HepG2 (cell line): ENCODE measurements around the gene CDHR3. TPM values are rescaled to one million over a fixed set of nuclear protein-coding genes. Genes with fewer than 3 reads are reported as not detected.
A peak's percentile ranks its signal among the peaks of the same experiment; 100 is the strongest.

Source experiments
- ATAC-seq: fragments of 200-7000 bp; cut with Tn5 transposase; 3 replicates; pipeline ENCODE4 v1.9.1; 2020; ENCODE audit warnings: mild to moderate bottlenecking, moderate library complexity
- Bru-seq: library from RNA; stranded (reverse); fragments of 400-500 nt; gene quantifications from one replicate; lab custom pipeline; 2021; lab: Mats Ljungman, UMichigan
- BruChase-seq, 2 experiments: library from RNA; stranded (reverse); fragments of 400-500 nt; gene quantifications; one replicate each; lab custom pipeline; 2021; lab: Mats Ljungman, UMichigan
- BruUV-seq: library from RNA; stranded (reverse); fragments of 400-500 nt; replicated peaks from 2 replicates; lab custom pipeline; 2021; lab: Mats Ljungman, UMichigan
- CTCF ChIA-PET: fragments of 300-600 bp; formaldehyde crosslinking; extraction: SDS; loops from one replicate; lab custom pipeline; 2021; ENCODE audit warnings: low total read pairs, inconsistent platforms, low intra/inter-chr PET ratio; lab: Yijun Ruan, JAX
- POLR2A ChIA-PET: fragments of 350-600 bp; sonication (Branson Sonifier 250); formaldehyde crosslinking; loops from one replicate; lab custom pipeline; 2020; ENCODE audit warnings: antibody characterized with exemption, inconsistent platforms; lab: Yijun Ruan, JAX
- DNase-seq: peaks from one replicate; pipeline ENCODE4 v3.0.0-alpha.2; 2015; ENCODE audit warnings: low spot score
- FAIRE-seq: peaks from 3 replicates; lab custom pipeline; 2011; peaks lifted over from hg19 to GRCh38; lab: Jason Lieb, UNC
- H2AFZ ChIP-seq: one replicate; pipeline ENCODE4 v1.6.1; 2011; ENCODE audit warnings: low read length, inconsistent platforms
- H3K27ac ChIP-seq: fragments of 300-600 bp; 3 replicates; pipeline ENCODE4 v1.8.0; 2011; ENCODE audit warnings: mixed run types, mild to moderate bottlenecking, mixed read lengths, low read length, inconsistent platforms; ENCODE audit not compliant: insufficient read depth; ENCODE audit errors: extremely low read length
- H3K27me3 ChIP-seq, 2 experiments: fragments of 200-600 bp in 1 of 2; 2 replicates in 1 of 2; 3 replicates in 1 of 2; pipeline versions ENCODE4 v1.6.0 to v1.8.0; 2011; ENCODE audit warnings: low read length in 2 of 2, mild to moderate bottlenecking in 2 of 2, moderate library complexity in 2 of 2, inconsistent platforms in 1 of 2; ENCODE audit not compliant: insufficient read depth in 2 of 2, control insufficient read depth in 1 of 2
- H3K36me3 ChIP-seq, 2 experiments: fragments of 200-600 bp in 1 of 2; replicated peaks in 1 of 2; 2 replicates in 1 of 2; 3 replicates in 1 of 2; pipeline versions ENCODE4 v1.5.1 to v1.8.0; 2011; ENCODE audit warnings: low read length in 2 of 2, inconsistent platforms in 1 of 2; ENCODE audit not compliant: insufficient read depth in 2 of 2, control insufficient read depth in 1 of 2
- H3K4me1 ChIP-seq: 2 replicates; pipeline ENCODE4 v1.5.1; 2012; ENCODE audit warnings: low read length, inconsistent platforms; ENCODE audit not compliant: insufficient read depth
- H3K4me2 ChIP-seq: 2 replicates; pipeline ENCODE4 v1.6.0; 2011; ENCODE audit warnings: low read depth, low read length, inconsistent platforms
- H3K4me3 ChIP-seq, 3 experiments: fragments of 200-600 bp in 1 of 3; sonication (generic), shearing (Covaris generic) in 1 of 3; replicated peaks in 1 of 3; 2 replicates each; pipeline ENCODE4 v1.5.1; 2011 to 2016; ENCODE audit warnings: low read length in 3 of 3, inconsistent platforms in 2 of 3, low read depth in 2 of 3, mild to moderate bottlenecking in 2 of 3, control low read depth in 1 of 3, mixed read lengths in 1 of 3; ENCODE audit not compliant: insufficient read depth in 1 of 3
- H3K79me2 ChIP-seq: one replicate; pipeline ENCODE4 v1.6.1; 2011; ENCODE audit warnings: low read length, inconsistent platforms; ENCODE audit not compliant: insufficient read depth
- H3K9ac ChIP-seq: 2 replicates; pipeline ENCODE4 v1.6.0; 2011; ENCODE audit warnings: mild to moderate bottlenecking, low read depth, low read length, inconsistent platforms; ENCODE audit not compliant: insufficient read depth
- H3K9me3 ChIP-seq: 2 replicates; pipeline ENCODE4 v1.5.1; 2012; ENCODE audit warnings: mild to moderate bottlenecking, low read length
- H4K20me1 ChIP-seq: 2 replicates; pipeline ENCODE4 v1.6.0; 2011; ENCODE audit warnings: inconsistent platforms, mild to moderate bottlenecking, low read length, moderate library complexity; ENCODE audit not compliant: insufficient read depth
- ASH2L ChIP-seq: fragments of 300-600, 200-600 bp; sonication (generic); IDR thresholded peaks from 2 replicates; pipeline ENCODE4 v1.7.0; 2017; ENCODE audit warnings: low read depth, mild to moderate bottlenecking, moderate library complexity, mixed read lengths, low read length; ENCODE audit not compliant: insufficient read length
- RFX1 ChIP-seq: fragments of 450-650 bp; IDR thresholded peaks from 2 replicates; pipeline ENCODE4 v1.6.1; 2017
- RFX5 ChIP-seq: IDR thresholded peaks from 2 replicates; pipeline ENCODE4 v1.6.1; 2011; ENCODE audit warnings: low read depth, low read length, improper control_type of control experiment
- WGBS: methylation state at CpG from one replicate; pipeline ENCODE4 v1.1.6; 2017; ENCODE audit warnings: low lambda C conversion rate; 5-methylcytosine and 5-hydroxymethylcytosine counted together
- in situ Hi-C: cut with HindIII; loops from 2 replicates; pipeline ENCODE4 v1.10.0; 2017; ENCODE audit warnings: low pct_unique_long_range_greater_than_20kb; ENCODE audit not compliant: extremely low pct_ligation_motif_present
- intact Hi-C: fragments of 100-400 bp; cut with micrococcal nuclease; formaldehyde crosslinking; loops from one replicate; pipeline ENCODE4 v1.10.0; 2022; ENCODE audit not compliant: unreplicated experiment
- long read RNA-seq, 2 experiments: library from RNA in 1 of 2; library from polyadenylated mRNA in 1 of 2; stranded (forward) in 1 of 2; unstranded in 1 of 2; transcript quantifications; one replicate each; pipeline ENCODE4 v2.0.0, GENCODE V29; 2019 to 2022
- polyA minus RNA-seq, 3 experiments: library from RNA; depleted of rRNA, polyadenylated mRNA; stranded (reverse); fragments of >200 nt; gene quantifications; 2 replicates each; pipeline ENCODE4 v1.2.3, GENCODE V29; 2011; ENCODE audit warnings: low replicate concordance in 1 of 3
- polyA plus RNA-seq, 8 experiments: library from polyadenylated mRNA; depleted of rRNA in 3 of 8; stranded (reverse) in 7 of 8; unstranded in 1 of 8; fragments of >200 nt; fragmentation: Illumina TruSeq in 4 of 8; extraction: Trizol in 4 of 8; gene quantifications; 2 replicates each; pipeline versions ENCODE4 v1.2.1 to v1.2.3, GENCODE V29; 2011 to 2016; ENCODE audit warnings: low read depth in 4 of 8, missing spikeins in 1 of 8, mixed read lengths in 1 of 8; ENCODE audit not compliant: insufficient read depth in 1 of 8
- total RNA-seq, 5 experiments: library from RNA; depleted of rRNA; stranded (reverse); fragments of >200 nt; fragmentation: Illumina TruSeq; extraction: Trizol; gene quantifications; 2 replicates each; pipeline ENCODE4 v1.2.3, GENCODE V29; 2016; ENCODE audit warnings: low read depth in 1 of 5

The CDHR3 gene, protein sequence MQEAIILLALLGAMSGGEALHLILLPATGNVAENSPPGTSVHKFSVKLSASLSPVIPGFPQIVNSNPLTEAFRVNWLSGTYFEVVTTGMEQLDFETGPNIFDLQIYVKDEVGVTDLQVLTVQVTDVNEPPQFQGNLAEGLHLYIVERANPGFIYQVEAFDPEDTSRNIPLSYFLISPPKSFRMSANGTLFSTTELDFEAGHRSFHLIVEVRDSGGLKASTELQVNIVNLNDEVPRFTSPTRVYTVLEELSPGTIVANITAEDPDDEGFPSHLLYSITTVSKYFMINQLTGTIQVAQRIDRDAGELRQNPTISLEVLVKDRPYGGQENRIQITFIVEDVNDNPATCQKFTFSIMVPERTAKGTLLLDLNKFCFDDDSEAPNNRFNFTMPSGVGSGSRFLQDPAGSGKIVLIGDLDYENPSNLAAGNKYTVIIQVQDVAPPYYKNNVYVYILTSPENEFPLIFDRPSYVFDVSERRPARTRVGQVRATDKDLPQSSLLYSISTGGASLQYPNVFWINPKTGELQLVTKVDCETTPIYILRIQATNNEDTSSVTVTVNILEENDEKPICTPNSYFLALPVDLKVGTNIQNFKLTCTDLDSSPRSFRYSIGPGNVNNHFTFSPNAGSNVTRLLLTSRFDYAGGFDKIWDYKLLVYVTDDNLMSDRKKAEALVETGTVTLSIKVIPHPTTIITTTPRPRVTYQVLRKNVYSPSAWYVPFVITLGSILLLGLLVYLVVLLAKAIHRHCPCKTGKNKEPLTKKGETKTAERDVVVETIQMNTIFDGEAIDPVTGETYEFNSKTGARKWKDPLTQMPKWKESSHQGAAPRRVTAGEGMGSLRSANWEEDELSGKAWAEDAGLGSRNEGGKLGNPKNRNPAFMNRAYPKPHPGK
- total RNA-seq (2016; rRNA removed; fragmentation: Illumina TruSeq; extraction: Trizol) (8.2 and 11.8 TPM in 2 replicates), polyA plus RNA-seq (2011; rRNA removed) (6.5 and 8.5 TPM in 2 replicates), polyA minus RNA-seq (2011; rRNA and poly(A)+ RNA removed; ENCODE audit: low replicate concordance) (2.5 and 8.1 TPM in 2 replicates), Bru-seq, nascent RNA (percentile 50 among the genes with signal in this experiment), BruChase-seq, experiment 1, labeled RNA remaining after a 6-hour chase (percentile 54 among the genes with signal in this experiment), BruChase-seq, experiment 2, labeled RNA remaining after a 2-hour chase (percentile 62 among the genes with signal in this experiment)
- 12.8 and 13.7 TPM in 2 replicates for total RNA-seq (2016; cell fraction: cytosol; rRNA removed; fragmentation: Illumina TruSeq; extraction: Trizol; ENCODE audit: low read depth)
- 7.2 and 11.7 TPM in 2 replicates for total RNA-seq (2016; cell fraction: insoluble cytoplasmic fraction; rRNA removed; fragmentation: Illumina TruSeq; extraction: Trizol)
- 15.8 and 18.0 TPM in 2 replicates for total RNA-seq (2016; cell fraction: membrane; rRNA removed; fragmentation: Illumina TruSeq; extraction: Trizol)
- total RNA-seq (2016; cell fraction: nucleus; rRNA removed; fragmentation: Illumina TruSeq; extraction: Trizol): 32.7 and 38.3 TPM in 2 replicates
- polyA plus RNA-seq (2011; cell fraction: cytosol; rRNA removed): 5.2 and 5.9 TPM in 2 replicates
- polyA plus RNA-seq (2011; cell fraction: nucleus; rRNA removed): 20.4 and 24.1 TPM in 2 replicates
- polyA plus RNA-seq (2012): 7.1 and 8.1 TPM in 2 replicates
- polyA plus RNA-seq (2016; cell fraction: cytosol; fragmentation: Illumina TruSeq; extraction: Trizol; ENCODE audit: low read depth): 10.9 and 11.4 TPM in 2 replicates
- polyA plus RNA-seq (2016; cell fraction: insoluble cytoplasmic fraction; fragmentation: Illumina TruSeq; extraction: Trizol; ENCODE audit: low read depth): 7.0 and 7.8 TPM in 2 replicates
- 10.8 and 12.6 TPM in 2 replicates for polyA plus RNA-seq (2016; cell fraction: membrane; fragmentation: Illumina TruSeq; extraction: Trizol; ENCODE audit: low read depth)
- 26.2 and 34.5 TPM in 2 replicates for polyA plus RNA-seq (2016; cell fraction: nucleus; fragmentation: Illumina TruSeq; extraction: Trizol; ENCODE audit: insufficient read depth, low read depth)
- polyA minus RNA-seq (2011; cell fraction: cytosol; rRNA and poly(A)+ RNA removed): 3.3 and 4.7 TPM in 2 replicates
- 54.2 and 68.8 TPM in 2 replicates for polyA minus RNA-seq (2011; cell fraction: nucleus; rRNA and poly(A)+ RNA removed)
- long read RNA-seq, experiment 1, partial matches to known transcripts: 4 of 11 reads
- long read RNA-seq, experiment 1, other reads (novel, unspliced or antisense): 7 of 11 reads
- long read RNA-seq, experiment 2, partial matches to known transcripts: 2 of 17 reads
- long read RNA-seq, experiment 2, other reads (novel, unspliced or antisense): 15 of 17 reads

DNA sequence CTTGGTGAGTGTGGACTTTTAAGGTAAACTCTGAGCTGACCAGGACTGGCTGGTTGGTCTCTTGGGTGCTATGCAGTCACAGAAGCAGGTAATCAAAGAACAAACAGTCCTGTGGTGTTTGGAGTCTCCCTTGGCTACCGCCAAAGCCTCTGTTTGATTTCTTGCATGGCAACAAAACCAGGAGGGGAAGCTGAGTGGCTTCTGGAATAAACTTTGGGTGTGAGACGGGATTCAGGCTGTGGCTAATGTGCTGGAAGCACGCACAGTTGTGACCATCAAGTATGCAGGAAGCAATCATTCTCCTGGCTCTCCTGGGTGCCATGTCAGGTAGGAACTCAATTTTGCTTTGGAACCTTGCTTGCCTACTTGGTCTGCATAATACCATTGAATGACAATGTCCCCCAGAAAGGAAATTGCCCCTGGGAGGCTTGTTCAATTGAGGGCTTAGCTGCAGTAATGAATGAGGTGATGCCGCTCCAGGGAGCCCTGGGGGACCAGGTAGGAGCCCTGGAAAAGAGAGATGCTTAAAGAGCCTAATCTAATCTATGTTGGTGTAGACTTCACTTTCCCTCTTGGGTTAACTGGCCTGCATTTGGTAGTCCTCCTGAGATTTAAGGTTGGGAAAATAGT lies at the start of gene CDHR3:
Gene CDHR3, plus strand, starts transcription at position 227 of the 630 bp plus-strand sequence. Its CDS starts 55 bp downstream, at position 282.
- Histone ChIP-seq H3K9ac (no peak within 1 kb of the TSS), H2AFZ (no peak within 1 kb of the TSS), H3K9me3 (no peaks in the 10 kb centered on the region), H3K79me2 (no peaks in the 10 kb centered on the region), H3K27ac (no peak within 1 kb of the TSS), H4K20me1 (no peaks in the 10 kb centered on the region), H3K4me1 (peaks cover 9% of the 10 kb centered on the region; the same call in 1 of the 2 replicates), H3K4me2 (no peak within 1 kb of the TSS), H3K27me3 (no peaks in the 10 kb centered on the region), H3K36me3 (no peaks in the 10 kb centered on the region), H3K4me3 (no peak within 1 kb of the TSS)
- intact Hi-C loops (no loop called here), in situ Hi-C loops (no loop called here)
- FAIRE-seq: no peak
- peak; percentile 28 for DNase-seq
- no TSS peak for BruUV-seq
- peak; percentile 88 for ATAC-seq
- ChIA-PET POLR2A (no interaction called here), CTCF (no interaction called here)
- TF ChIP-seq RFX1 (peak; percentile 44; the same call in 1 of the 2 replicates), ASH2L (no peak), RFX5 (peak; percentile 57; the same call in 1 of the 2 replicates)
- 49% methylated on average over 4 of the region's 4 CpGs for WGBS
